HCT116 (cell line): ENCODE results near the gene SMIM35. TPM values are rescaled to one million over a fixed set of nuclear protein-coding genes. Genes with fewer than 3 reads are reported as not detected.

Source experiments
- ATAC-seq: fragments of 200-7000 bp; cut with Tn5 transposase; 2 replicates; pipeline ENCODE4 v1.9.1; 2020; ENCODE audit warnings: mild to moderate bottlenecking, moderate library complexity
- BruUV-seq: library from RNA; stranded (reverse); fragments of 400-500 nt; replicated peaks from 2 replicates; lab custom pipeline; 2021; lab: Mats Ljungman, UMichigan
- CTCF ChIA-PET: fragments of 300-600 bp; sonication (Branson Sonifier 250); formaldehyde crosslinking; loops from one replicate; lab custom pipeline; 2021; ENCODE audit warnings: antibody characterized with exemption; lab: Charles Lee
- POLR2A ChIA-PET: fragments of 300-600, 350-600 bp; sonication (Branson Sonifier 250); formaldehyde crosslinking; loops from one replicate; lab custom pipeline; 2021; ENCODE audit warnings: antibody characterized with exemption; lab: Charles Lee
- RAD21 ChIA-PET, 2 experiments: fragments of 300-600 bp; sonication (Branson Sonifier 250); formaldehyde crosslinking; loops; one replicate each; lab custom pipeline; 2023; ENCODE audit warnings: low total read pairs in 2 of 2; ENCODE audit not compliant: uncharacterized antibody in 2 of 2, unreplicated experiment in 2 of 2, low non-redundant PET in 1 of 2; lab: Charles Lee
- DNase-seq: peaks from one replicate; pipeline ENCODE4 v3.0.0-alpha.2; 2010; ENCODE audit warnings: low read depth, low spot score
- H2AFZ ChIP-seq: fragments of 200-600 bp; shearing (Covaris generic), sonication (generic); 2 replicates; pipeline ENCODE4 v1.6.1; 2017; ENCODE audit warnings: low read depth, mixed run types, mixed read lengths, antibody characterized with exemption, low read length; ENCODE audit not compliant: poor library complexity, severe bottlenecking
- H3K27ac ChIP-seq: 2 replicates; pipeline ENCODE4 v1.5.1; 2012; ENCODE audit warnings: low read depth, low read length
- H3K27me3 ChIP-seq: fragments of 200-600 bp; sonication (generic); 2 replicates; pipeline ENCODE4 v1.6.1; 2016; ENCODE audit warnings: mixed run types, low read length, mixed read lengths; ENCODE audit not compliant: insufficient read depth
- H3K36me3 ChIP-seq, 2 experiments: fragments of 200-500 bp in 1 of 2; fragments of 200-600 bp in 1 of 2; sonication (Bioruptor generic) in 1 of 2; sonication (generic) in 1 of 2; 2 replicates each; pipeline versions ENCODE4 v1.5.1 to v1.6.1; 2014 to 2016; ENCODE audit warnings: low read length in 2 of 2, inconsistent platforms in 1 of 2, mixed read lengths in 1 of 2, mixed run types in 1 of 2; ENCODE audit not compliant: insufficient read depth in 2 of 2, control insufficient read depth in 1 of 2
- H3K4me1 ChIP-seq, 2 experiments: fragments of 200-600 bp in 1 of 2; sonication (generic) in 1 of 2; 2 replicates each; pipeline versions ENCODE4 v1.5.1 to v1.6.1; 2012 to 2017; ENCODE audit warnings: low read length in 2 of 2, inconsistent platforms in 1 of 2, mild to moderate bottlenecking in 1 of 2, mixed read lengths in 1 of 2, mixed run types in 1 of 2, moderate library complexity in 1 of 2; ENCODE audit not compliant: insufficient read depth in 2 of 2, control insufficient read depth in 1 of 2
- H3K4me2 ChIP-seq: fragments of 200-600 bp; sonication (generic); 2 replicates; pipeline ENCODE4 v1.6.1; 2017; ENCODE audit warnings: mixed run types, low read length, mixed read lengths
- H3K4me3 ChIP-seq, 2 experiments: fragments of 200-600 bp in 1 of 2; sonication (generic) in 1 of 2; replicated peaks in 1 of 2; 2 replicates each; pipeline ENCODE4 v1.5.1; 2011 to 2016; ENCODE audit warnings: low read length in 2 of 2, control low read depth in 1 of 2, low read depth in 1 of 2, mild to moderate bottlenecking in 1 of 2, mixed read lengths in 1 of 2, mixed run types in 1 of 2
- H3K79me2 ChIP-seq: fragments of 200-600 bp; sonication (generic); 2 replicates; pipeline ENCODE4 v1.6.1; 2017; ENCODE audit warnings: mild to moderate bottlenecking, mixed run types, low read length, moderate library complexity, mixed read lengths; ENCODE audit not compliant: insufficient read depth
- H3K9ac ChIP-seq: fragments of 200-600 bp; sonication (generic); 2 replicates; pipeline ENCODE4 v1.6.1; 2016; ENCODE audit warnings: low read length, mixed read lengths
- H3K9me2 ChIP-seq: fragments of 200-600 bp; sonication (generic), shearing (Covaris generic); 2 replicates; pipeline ENCODE4 v1.6.1; 2017; ENCODE audit warnings: mixed run types, mild to moderate bottlenecking, moderate library complexity; ENCODE audit not compliant: insufficient read depth
- H3K9me3 ChIP-seq, 2 experiments: fragments of 200-500 bp in 1 of 2; fragments of 200-600 bp in 1 of 2; sonication (Bioruptor generic) in 1 of 2; sonication (generic) in 1 of 2; 2 replicates each; pipeline ENCODE4 v1.6.1; 2014 to 2017; ENCODE audit warnings: low read length in 2 of 2, mixed read lengths in 2 of 2, inconsistent platforms in 1 of 2, low read depth in 1 of 2, mild to moderate bottlenecking in 1 of 2, mixed run types in 1 of 2, moderate library complexity in 1 of 2; ENCODE audit not compliant: control insufficient read depth in 1 of 2, insufficient read depth in 1 of 2
- H4K20me1 ChIP-seq: fragments of 200-600 bp; sonication (generic), shearing (Covaris generic); 2 replicates; pipeline ENCODE4 v1.6.1; 2017; ENCODE audit warnings: mixed run types, mild to moderate bottlenecking, moderate library complexity; ENCODE audit not compliant: insufficient read depth
- EZH2 ChIP-seq: fragments of 200-600 bp; sonication (generic); IDR thresholded peaks from 2 replicates; pipeline ENCODE4 v1.6.1; 2017; ENCODE audit warnings: antibody characterized with exemption, mixed run types
- EZH2phosphoT487 ChIP-seq: fragments of 200-600 bp; IDR thresholded peaks from 2 replicates; pipeline ENCODE4 v1.6.1; 2018; ENCODE audit warnings: antibody characterized with exemption, borderline replicate concordance
- POLR2AphosphoS5 ChIP-seq: IDR thresholded peaks from 2 replicates; pipeline ENCODE4 v1.6.1; 2011; ENCODE audit warnings: mild to moderate bottlenecking, low read depth, low read length, moderate library complexity
- RAD21 ChIP-seq: IDR thresholded peaks from 2 replicates; pipeline ENCODE4 v1.6.1; 2012; ENCODE audit warnings: low read depth, mild to moderate bottlenecking
- TCF7L2 ChIP-seq: IDR thresholded peaks from 2 replicates; pipeline ENCODE4 v1.7.0; 2011; ENCODE audit warnings: borderline replicate concordance, inconsistent platforms; ENCODE audit not compliant: insufficient read depth, insufficient read length; ENCODE audit errors: extremely low read depth
- YY1 ChIP-seq: IDR thresholded peaks from 2 replicates; pipeline ENCODE4 v1.6.1; 2011; ENCODE audit warnings: low read length, low read depth, moderate library complexity, mild to moderate bottlenecking; ENCODE audit not compliant: insufficient replicate concordance; ENCODE audit errors: extremely low read depth
- intact Hi-C: fragments of 100-400 bp; cut with micrococcal nuclease; formaldehyde crosslinking; loops from 2 replicates; pipeline ENCODE4 v1.10.0; 2022
- total RNA-seq: library from RNA; stranded (reverse); gene quantifications from one replicate; pipeline ENCODE4 v1.2.1, GENCODE V29; 2021; ENCODE audit not compliant: unreplicated experiment
- TF ChIP-seq, protein P1 (sequence below), 3 experiments: fragments of 200-600 bp in 1 of 3; sonication (generic) in 1 of 3; IDR thresholded peaks in 2 of 3; conservative IDR thresholded peaks in 1 of 3; 2 replicates each; pipeline ENCODE4 v1.5.1; 2012 to 2017; ENCODE audit warnings: low read depth in 2 of 3, low read length in 2 of 3, antibody characterized with exemption in 1 of 3, borderline replicate concordance in 1 of 3, control low read depth in 1 of 3, mild to moderate bottlenecking in 1 of 3, mixed read lengths in 1 of 3, mixed run types in 1 of 3, moderate library complexity in 1 of 3; ENCODE audit not compliant: insufficient read depth in 1 of 3
- TF ChIP-seq, protein P2 (sequence below): IDR thresholded peaks from 2 replicates; pipeline ENCODE4 v1.6.1; 2012; ENCODE audit warnings: low read depth

The SMIM35 gene
- total RNA-seq, 1 experiment from 2014 or later, result not detected

DNA sequence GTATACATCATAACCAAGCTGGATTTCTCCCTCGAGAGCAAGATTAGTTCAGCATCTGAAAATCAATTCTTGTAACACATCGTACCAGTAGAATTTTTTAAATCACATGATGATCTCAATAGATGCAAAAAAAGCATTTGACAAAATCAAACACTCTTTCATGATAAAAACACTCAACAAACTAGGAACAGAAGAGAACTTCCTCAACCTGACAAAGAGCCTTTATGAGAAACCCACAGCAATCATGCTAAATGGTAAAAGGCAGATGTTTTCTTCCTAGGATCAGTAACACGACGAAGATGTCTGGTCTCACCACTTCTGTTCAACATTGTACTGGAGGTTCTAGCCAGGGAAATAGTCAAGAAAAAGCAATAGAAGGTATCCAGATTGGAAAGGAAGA is 44.0 kb downstream of the SMIM35 start (continued):
- TF ChIP-seq EZH2 (no peak), YY1 (no peak), TCF7L2 (no peak)

DNA sequence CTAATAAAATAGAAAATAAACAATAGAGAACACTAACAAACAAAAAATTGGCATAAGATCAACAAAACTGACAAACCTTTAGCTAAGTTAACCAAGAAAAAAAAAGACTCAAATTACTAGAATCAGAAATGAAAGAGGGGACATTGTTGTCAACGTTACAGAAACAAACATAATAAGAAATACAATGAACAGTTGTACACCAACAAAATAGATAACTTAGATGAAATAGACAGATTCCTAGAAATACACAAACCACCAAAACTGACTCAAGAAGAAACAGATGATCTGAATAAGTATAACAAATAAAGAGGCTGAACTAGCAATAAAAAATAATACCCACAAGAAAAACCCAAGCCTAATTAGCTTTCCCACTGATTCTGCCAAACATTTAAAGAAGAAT is 44.6 kb downstream of the SMIM35 start:
- ChIA-PET RAD21 (no interaction called here), CTCF (no interaction called here), POLR2A (no interaction called here)
- no peaks in the 10 kb centered on the region for H3K79me2 ChIP-seq
- no peak for TF ChIP-seq EZH2phosphoT487
- TF ChIP-seq, protein P1, sequence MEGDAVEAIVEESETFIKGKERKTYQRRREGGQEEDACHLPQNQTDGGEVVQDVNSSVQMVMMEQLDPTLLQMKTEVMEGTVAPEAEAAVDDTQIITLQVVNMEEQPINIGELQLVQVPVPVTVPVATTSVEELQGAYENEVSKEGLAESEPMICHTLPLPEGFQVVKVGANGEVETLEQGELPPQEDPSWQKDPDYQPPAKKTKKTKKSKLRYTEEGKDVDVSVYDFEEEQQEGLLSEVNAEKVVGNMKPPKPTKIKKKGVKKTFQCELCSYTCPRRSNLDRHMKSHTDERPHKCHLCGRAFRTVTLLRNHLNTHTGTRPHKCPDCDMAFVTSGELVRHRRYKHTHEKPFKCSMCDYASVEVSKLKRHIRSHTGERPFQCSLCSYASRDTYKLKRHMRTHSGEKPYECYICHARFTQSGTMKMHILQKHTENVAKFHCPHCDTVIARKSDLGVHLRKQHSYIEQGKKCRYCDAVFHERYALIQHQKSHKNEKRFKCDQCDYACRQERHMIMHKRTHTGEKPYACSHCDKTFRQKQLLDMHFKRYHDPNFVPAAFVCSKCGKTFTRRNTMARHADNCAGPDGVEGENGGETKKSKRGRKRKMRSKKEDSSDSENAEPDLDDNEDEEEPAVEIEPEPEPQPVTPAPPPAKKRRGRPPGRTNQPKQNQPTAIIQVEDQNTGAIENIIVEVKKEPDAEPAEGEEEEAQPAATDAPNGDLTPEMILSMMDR (IDR thresholded peaks at IDR 0.05 in 2 of 3, conservative IDR thresholded peaks at IDR 0.05 in 1 of 3; ENCODE audit: borderline replicate concordance in 1 of 3, insufficient read depth in 1 of 3, low read depth in 2 of 3, low read length in 2 of 3), result no peak
- TF ChIP-seq, protein P2, sequence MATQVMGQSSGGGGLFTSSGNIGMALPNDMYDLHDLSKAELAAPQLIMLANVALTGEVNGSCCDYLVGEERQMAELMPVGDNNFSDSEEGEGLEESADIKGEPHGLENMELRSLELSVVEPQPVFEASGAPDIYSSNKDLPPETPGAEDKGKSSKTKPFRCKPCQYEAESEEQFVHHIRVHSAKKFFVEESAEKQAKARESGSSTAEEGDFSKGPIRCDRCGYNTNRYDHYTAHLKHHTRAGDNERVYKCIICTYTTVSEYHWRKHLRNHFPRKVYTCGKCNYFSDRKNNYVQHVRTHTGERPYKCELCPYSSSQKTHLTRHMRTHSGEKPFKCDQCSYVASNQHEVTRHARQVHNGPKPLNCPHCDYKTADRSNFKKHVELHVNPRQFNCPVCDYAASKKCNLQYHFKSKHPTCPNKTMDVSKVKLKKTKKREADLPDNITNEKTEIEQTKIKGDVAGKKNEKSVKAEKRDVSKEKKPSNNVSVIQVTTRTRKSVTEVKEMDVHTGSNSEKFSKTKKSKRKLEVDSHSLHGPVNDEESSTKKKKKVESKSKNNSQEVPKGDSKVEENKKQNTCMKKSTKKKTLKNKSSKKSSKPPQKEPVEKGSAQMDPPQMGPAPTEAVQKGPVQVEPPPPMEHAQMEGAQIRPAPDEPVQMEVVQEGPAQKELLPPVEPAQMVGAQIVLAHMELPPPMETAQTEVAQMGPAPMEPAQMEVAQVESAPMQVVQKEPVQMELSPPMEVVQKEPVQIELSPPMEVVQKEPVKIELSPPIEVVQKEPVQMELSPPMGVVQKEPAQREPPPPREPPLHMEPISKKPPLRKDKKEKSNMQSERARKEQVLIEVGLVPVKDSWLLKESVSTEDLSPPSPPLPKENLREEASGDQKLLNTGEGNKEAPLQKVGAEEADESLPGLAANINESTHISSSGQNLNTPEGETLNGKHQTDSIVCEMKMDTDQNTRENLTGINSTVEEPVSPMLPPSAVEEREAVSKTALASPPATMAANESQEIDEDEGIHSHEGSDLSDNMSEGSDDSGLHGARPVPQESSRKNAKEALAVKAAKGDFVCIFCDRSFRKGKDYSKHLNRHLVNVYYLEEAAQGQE, result no peak
- no peak for TF ChIP-seq POLR2AphosphoS5
- TF ChIP-seq RAD21, result no peak
- no peak overlapping the region for H2AFZ ChIP-seq
- no TSS peak for BruUV-seq
- peaks cover 15% of the 10 kb centered on the region for H3K27me3 ChIP-seq
- H3K4me3 ChIP-seq, result no peak overlapping the region
- H3K9ac ChIP-seq, result no peak overlapping the region
- ATAC-seq, result no peak
- no peaks in the 10 kb centered on the region for H3K4me1 ChIP-seq
- no peaks in the 10 kb centered on the region for H3K9me3 ChIP-seq
- no peak overlapping the region for H3K27ac ChIP-seq
- H4K20me1 ChIP-seq, result no peaks in the 10 kb centered on the region
- no peak for DNase-seq
- H3K4me2 ChIP-seq, result no peak overlapping the region
- H3K36me3 ChIP-seq, result no peaks in the 10 kb centered on the region
- intact Hi-C loops, result no loop called here
- H3K9me2 ChIP-seq, result no peaks in the 10 kb centered on the region
